ENCODE results near the gene ARHGAP35.
"Not testable (repeated sequence)": the region's sequence is repeated elsewhere in the genome, so short reads cannot be mapped to it uniquely, and the experiment has no call there.

ARHGAP35 gene

GRCh38 chr19:46867170-46867569, 6.4 kb downstream of the ARHGAP35 start:
- in situ Hi-C loops (cut with MboI; ENCODE audit: low sequenced_read_pairs): loop anchor here (25.0 kb wide), 1 partner anchor 120 kb away; no protein-coding TSS in a partner anchor

GRCh38 chr19:46868025-46868802, 7.4 kb downstream of the ARHGAP35 start:
- in situ Hi-C loops (cut with MboI; ENCODE audit: low sequenced_read_pairs): loop anchor here (25.0 kb wide), 1 partner anchor 119 kb away; no protein-coding TSS in a partner anchor

- in situ Hi-C loops (cut with MboI; ENCODE audit: low sequenced_read_pairs): loop anchor here (25.0 kb wide), 1 partner anchor 116 kb away; no protein-coding TSS in a partner anchor
These were observed 10.4 kb downstream of the ARHGAP35 start for GRCh38 chr19:46871173-46871572.

- in situ Hi-C loops (cut with MboI; ENCODE audit: low sequenced_read_pairs): loop anchor here (25.0 kb wide), 1 partner anchor 114 kb away; no protein-coding TSS in a partner anchor
These were observed 12.2 kb downstream of the ARHGAP35 start for GRCh38 chr19:46872967-46873366.

GRCh38 chr19:46875234-46875633, 14.4 kb downstream of the ARHGAP35 start:
- in situ Hi-C loops (cut with MboI; ENCODE audit: low sequenced_read_pairs): no loop called here

GRCh38 chr19:46875657-46876056, 14.9 kb downstream of the ARHGAP35 start:
- in situ Hi-C loops (cut with MboI; ENCODE audit: low sequenced_read_pairs): no loop called here

GRCh38 chr19:46878613-46879375, 18.0 kb downstream of the ARHGAP35 start:
- in situ Hi-C loops (cut with MboI; ENCODE audit: low sequenced_read_pairs): no loop called here

- in situ Hi-C loops (cut with MboI; ENCODE audit: low sequenced_read_pairs): no loop called here
These were observed 19.6 kb downstream of the ARHGAP35 start for GRCh38 chr19:46880431-46880830.

- in situ Hi-C loops (cut with MboI; ENCODE audit: low sequenced_read_pairs): no loop called here
These were observed 20.3 kb downstream of the ARHGAP35 start for GRCh38 chr19:46881092-46881491.

GRCh38 chr19:46882034-46882433, 21.2 kb downstream of the ARHGAP35 start:
- in situ Hi-C loops (cut with MboI; ENCODE audit: low sequenced_read_pairs): no loop called here

- in situ Hi-C loops (cut with MboI; ENCODE audit: low sequenced_read_pairs): not testable (repeated sequence)
These were observed 22.0 kb downstream of the ARHGAP35 start for GRCh38 chr19:46882751-46883150.

GRCh38 chr19:46885411-46885810, 24.6 kb downstream of the ARHGAP35 start:
- in situ Hi-C loops (cut with MboI; ENCODE audit: low sequenced_read_pairs): no loop called here

GRCh38 chr19:46886546-46887239, 25.9 kb downstream of the ARHGAP35 start:
- in situ Hi-C loops (cut with MboI; ENCODE audit: low sequenced_read_pairs): no loop called here

- in situ Hi-C loops (cut with MboI; ENCODE audit: low sequenced_read_pairs): no loop called here
These were observed 26.5 kb downstream of the ARHGAP35 start for GRCh38 chr19:46887240-46887782.

- in situ Hi-C loops (cut with MboI; ENCODE audit: low sequenced_read_pairs): no loop called here
These were observed 29.8 kb downstream of the ARHGAP35 start for GRCh38 chr19:46890423-46891170.

- in situ Hi-C loops (cut with MboI; ENCODE audit: low sequenced_read_pairs): no loop called here
These were observed 31.7 kb downstream of the ARHGAP35 start for GRCh38 chr19:46892252-46893179.

GRCh38 chr19:46896076-46896794, 35.4 kb downstream of the ARHGAP35 start:
- in situ Hi-C loops (cut with MboI; ENCODE audit: low sequenced_read_pairs): no loop called here

GRCh38 chr19:46898731-46899130, 37.9 kb downstream of the ARHGAP35 start:
- in situ Hi-C loops (cut with MboI; ENCODE audit: low sequenced_read_pairs): no loop called here

GRCh38 chr19:46900341-46900740, 39.5 kb downstream of the ARHGAP35 start:
- in situ Hi-C loops (cut with MboI; ENCODE audit: low sequenced_read_pairs): no loop called here
